NB4 (cell line): ENCODE results near the gene SLIT1.

Source experiments
- CTCF ChIP-seq: IDR thresholded peaks from one replicate; pipeline ENCODE4 v1.5.1; 2012; ENCODE audit warnings: low read depth, low read length
- MAX ChIP-seq: IDR thresholded peaks from 2 replicates; pipeline ENCODE4 v1.6.1; 2011; ENCODE audit warnings: low read depth, low read length
- MYC ChIP-seq: IDR thresholded peaks from 2 replicates; pipeline ENCODE4 v1.6.1; 2011; ENCODE audit warnings: low read depth, low read length
- POLR2A ChIP-seq: IDR thresholded peaks from 2 replicates; pipeline ENCODE4 v1.6.1; 2011; ENCODE audit warnings: mild to moderate bottlenecking; ENCODE audit not compliant: insufficient read length; ENCODE audit errors: extremely low read depth

- TF ChIP-seq CTCF (no peak), POLR2A (no peak), MYC (no peak), MAX (no peak)
Measured at GRCh38 chr10:97222326-97222961, 36.7 kb upstream of the SLIT1 start.
